ENCODE measurements around the gene ELP4. TPM values are rescaled to one million over a fixed set of nuclear protein-coding genes. Genes with fewer than 3 reads are reported as not detected.

ELP4 gene
- total and polyA plus RNA-seq, 11 donors = 8.5 to 20.7 (median 14.1) TPM

GRCh38 chr11:31628111-31628510, 118.5 kb downstream of the ELP4 start:
- WGBS, 4 donors = 96 to 100% (median 98%) methylated on average over 1 of the region's 1 CpG
- H3K4me1 ChIP-seq = no peaks in the 10 kb centered on the region
- no peak overlapping the region for H3K27ac ChIP-seq
- DNase-seq = no peak
- ATAC-seq = no peak
- TF ChIP-seq POLR2A (IDR thresholded peaks at IDR 0.05) = no peak
- TF ChIP-seq, protein P1, sequence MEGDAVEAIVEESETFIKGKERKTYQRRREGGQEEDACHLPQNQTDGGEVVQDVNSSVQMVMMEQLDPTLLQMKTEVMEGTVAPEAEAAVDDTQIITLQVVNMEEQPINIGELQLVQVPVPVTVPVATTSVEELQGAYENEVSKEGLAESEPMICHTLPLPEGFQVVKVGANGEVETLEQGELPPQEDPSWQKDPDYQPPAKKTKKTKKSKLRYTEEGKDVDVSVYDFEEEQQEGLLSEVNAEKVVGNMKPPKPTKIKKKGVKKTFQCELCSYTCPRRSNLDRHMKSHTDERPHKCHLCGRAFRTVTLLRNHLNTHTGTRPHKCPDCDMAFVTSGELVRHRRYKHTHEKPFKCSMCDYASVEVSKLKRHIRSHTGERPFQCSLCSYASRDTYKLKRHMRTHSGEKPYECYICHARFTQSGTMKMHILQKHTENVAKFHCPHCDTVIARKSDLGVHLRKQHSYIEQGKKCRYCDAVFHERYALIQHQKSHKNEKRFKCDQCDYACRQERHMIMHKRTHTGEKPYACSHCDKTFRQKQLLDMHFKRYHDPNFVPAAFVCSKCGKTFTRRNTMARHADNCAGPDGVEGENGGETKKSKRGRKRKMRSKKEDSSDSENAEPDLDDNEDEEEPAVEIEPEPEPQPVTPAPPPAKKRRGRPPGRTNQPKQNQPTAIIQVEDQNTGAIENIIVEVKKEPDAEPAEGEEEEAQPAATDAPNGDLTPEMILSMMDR (IDR thresholded peaks at IDR 0.05) = no peak
- no peaks in the 10 kb centered on the region for H3K9me3 ChIP-seq
- no peaks in the 10 kb centered on the region for H3K27me3 ChIP-seq
- intact Hi-C loops (cut with DNase I) = no loop called here
- peaks cover 0 to 10% (median 0%) of the 10 kb centered on the region in 9 donors for H3K36me3 ChIP-seq
- H3K4me3 ChIP-seq = no peak overlapping the region

- Histone ChIP-seq H3K27me3 (no peaks in the 10 kb centered on the region), H3K27ac (no peak overlapping the region), H3K9me3 (no peaks in the 10 kb centered on the region), H3K36me3 (peaks cover 0 to 12% (median 0%) of the 10 kb centered on the region in 9 donors), H3K4me1 (no peaks in the 10 kb centered on the region), H3K4me3 (no peak overlapping the region)
- ATAC-seq (no peak), DNase-seq (no peak)
- WGBS, 4 donors = 82 to 91% (median 90%) methylated on average over 4 of the region's 4 CpGs
- TF ChIP-seq, protein P1 (IDR thresholded peaks at IDR 0.05) = no peak
- intact Hi-C loops (cut with DNase I) = loop anchor here in 1 of 10 donors (10.0 kb wide), 1 partner anchor 328 kb away; no protein-coding TSS in a partner anchor
Measured at GRCh38 chr11:31636983-31637382, 127.4 kb downstream of the ELP4 start.

DNA sequence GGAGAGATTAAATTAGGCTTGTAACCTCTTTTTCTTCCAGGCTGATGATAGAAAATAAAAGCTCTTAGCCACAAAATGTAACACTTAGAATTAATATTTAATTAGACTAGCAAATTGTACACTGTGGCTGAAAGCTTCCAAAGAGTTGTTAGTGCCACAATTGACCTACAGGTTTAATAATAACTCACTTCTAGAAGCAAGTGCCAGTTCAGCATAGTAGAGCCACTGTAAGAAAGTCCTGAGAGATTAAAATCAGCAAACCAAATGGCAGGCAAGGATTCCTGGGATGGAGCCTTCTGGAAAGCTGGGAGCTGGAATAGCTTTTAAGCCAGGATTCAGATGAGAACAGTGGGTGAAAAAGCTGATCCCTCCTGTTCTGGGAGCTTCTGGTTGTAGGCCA, 131.0 kb downstream of the ELP4 start:
- no peaks in the 10 kb centered on the region for H3K36me3 ChIP-seq
- ATAC-seq (no peak), DNase-seq (no peak)
- H3K27ac ChIP-seq = no peak overlapping the region
- intact Hi-C loops (cut with DNase I) = loop anchor here in 8 of 10 donors (2.0 to 10.0 kb wide), 6 partner anchors 234 to 534 kb away; no protein-coding TSS in a partner anchor
- H3K27me3 ChIP-seq = no peaks in the 10 kb centered on the region
- peaks cover 0 to 15% (median 0%) of the 10 kb centered on the region in 12 donors for H3K4me1 ChIP-seq
- TF ChIP-seq, protein P1 (IDR thresholded peaks at IDR 0.05) = no peak
- no peak for TF ChIP-seq POLR2A (IDR thresholded peaks at IDR 0.05)
- H3K4me3 ChIP-seq = no peak overlapping the region
- no peaks in the 10 kb centered on the region for H3K9me3 ChIP-seq

GRCh38 chr11:31641477-31642062, 132.0 kb downstream of the ELP4 start:
- Histone ChIP-seq H3K9me3 (no peaks in the 10 kb centered on the region), H3K27ac (no peak overlapping the region), H3K4me3 (no peak overlapping the region), H3K36me3 (no peaks in the 10 kb centered on the region), H3K4me1 (peaks cover 0 to 19% (median 0%) of the 10 kb centered on the region in 12 donors), H3K27me3 (no peaks in the 10 kb centered on the region)
- peak in 1 of 5 donors; percentile 28 for DNase-seq
- no peak for TF ChIP-seq POLR2A (IDR thresholded peaks at IDR 0.05)
- TF ChIP-seq, protein P1 (IDR thresholded peaks at IDR 0.05) = peak; percentile 31 to 64 (median 52)
- 69 to 81% (median 80%) methylated on average over 3 of the region's 3 CpGs for WGBS, 4 donors
- no peak for ATAC-seq
- intact Hi-C loops (cut with DNase I) = loop anchor here in 8 of 10 donors (2.0 to 10.0 kb wide), 6 partner anchors 233 to 533 kb away; no protein-coding TSS in a partner anchor
